Fibroblast of pulmonary artery (primary cell): ENCODE data around the gene HACL1.

Experiments
- DNase-seq: peaks from one replicate; pipeline ENCODE4 v3.0.0-alpha.2; 2010; ENCODE audit warnings: low read depth
- H3K4me3 ChIP-seq: replicated peaks from 2 replicates; pipeline ENCODE4 v1.5.1; 2011; ENCODE audit warnings: low read depth, mild to moderate bottlenecking, control low read depth, low read length, moderate library complexity
- TF ChIP-seq, protein P1 (sequence below): IDR thresholded peaks from 2 replicates; pipeline ENCODE4 v1.5.1; 2011; ENCODE audit warnings: mild to moderate bottlenecking, control low read depth, low read length, inconsistent platforms; ENCODE audit errors: missing control alignments

Gene HACL1

DNA sequence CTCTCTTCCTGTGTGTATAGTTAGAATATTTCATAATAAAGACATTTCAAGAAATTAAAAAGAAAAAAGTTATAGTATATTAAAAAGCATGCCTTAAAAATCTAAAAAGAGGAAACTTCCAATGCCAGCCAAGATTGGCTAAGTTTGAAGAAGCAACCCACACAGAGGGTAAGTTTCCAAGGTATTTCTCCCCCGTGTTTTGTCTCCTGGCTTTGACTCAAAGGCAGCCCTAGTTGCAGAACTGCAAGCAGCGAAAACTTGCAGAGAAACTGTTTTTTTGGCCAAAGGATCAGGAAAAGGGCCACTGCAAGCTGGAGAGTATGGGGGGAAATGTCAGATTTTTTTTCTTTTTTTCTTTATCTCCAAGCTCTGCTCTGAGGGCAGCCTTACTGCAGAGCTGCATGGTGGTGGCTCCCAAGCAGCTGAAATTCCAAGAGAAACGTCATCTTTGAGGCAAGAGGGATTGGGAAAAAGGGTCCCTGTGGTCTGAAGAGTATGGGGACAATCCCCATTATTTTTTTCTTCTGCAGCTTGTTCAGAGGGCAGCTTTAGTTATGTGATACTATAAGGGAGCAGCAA, 23.0 kb downstream of the HACL1 start:
- H3K4me3 ChIP-seq = no peak overlapping the region
- peak; percentile 20 for DNase-seq
- TF ChIP-seq, protein P1, sequence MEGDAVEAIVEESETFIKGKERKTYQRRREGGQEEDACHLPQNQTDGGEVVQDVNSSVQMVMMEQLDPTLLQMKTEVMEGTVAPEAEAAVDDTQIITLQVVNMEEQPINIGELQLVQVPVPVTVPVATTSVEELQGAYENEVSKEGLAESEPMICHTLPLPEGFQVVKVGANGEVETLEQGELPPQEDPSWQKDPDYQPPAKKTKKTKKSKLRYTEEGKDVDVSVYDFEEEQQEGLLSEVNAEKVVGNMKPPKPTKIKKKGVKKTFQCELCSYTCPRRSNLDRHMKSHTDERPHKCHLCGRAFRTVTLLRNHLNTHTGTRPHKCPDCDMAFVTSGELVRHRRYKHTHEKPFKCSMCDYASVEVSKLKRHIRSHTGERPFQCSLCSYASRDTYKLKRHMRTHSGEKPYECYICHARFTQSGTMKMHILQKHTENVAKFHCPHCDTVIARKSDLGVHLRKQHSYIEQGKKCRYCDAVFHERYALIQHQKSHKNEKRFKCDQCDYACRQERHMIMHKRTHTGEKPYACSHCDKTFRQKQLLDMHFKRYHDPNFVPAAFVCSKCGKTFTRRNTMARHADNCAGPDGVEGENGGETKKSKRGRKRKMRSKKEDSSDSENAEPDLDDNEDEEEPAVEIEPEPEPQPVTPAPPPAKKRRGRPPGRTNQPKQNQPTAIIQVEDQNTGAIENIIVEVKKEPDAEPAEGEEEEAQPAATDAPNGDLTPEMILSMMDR = no peak

DNA sequence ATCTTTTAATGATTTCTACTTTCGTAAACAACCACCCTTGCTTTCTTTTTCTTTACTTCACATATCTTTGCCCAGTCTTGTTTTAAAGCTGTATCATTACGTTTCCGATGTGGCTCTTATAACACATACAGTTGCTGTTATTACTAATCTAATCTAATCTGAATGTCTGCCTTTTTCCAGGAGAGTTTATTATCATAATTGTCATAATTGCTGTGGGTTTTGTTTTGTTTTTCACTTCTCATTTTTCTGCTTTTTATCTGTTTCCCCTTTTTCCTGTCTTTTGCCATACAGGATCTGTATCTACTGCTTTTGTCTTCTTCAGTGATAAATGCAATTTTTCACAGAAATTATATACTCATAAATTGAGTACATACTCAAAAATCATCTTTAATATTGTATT, 24.9 kb downstream of the HACL1 start:
- TF ChIP-seq, protein P1 = no peak
- no peak overlapping the region for H3K4me3 ChIP-seq
- DNase-seq = no peak

DNA sequence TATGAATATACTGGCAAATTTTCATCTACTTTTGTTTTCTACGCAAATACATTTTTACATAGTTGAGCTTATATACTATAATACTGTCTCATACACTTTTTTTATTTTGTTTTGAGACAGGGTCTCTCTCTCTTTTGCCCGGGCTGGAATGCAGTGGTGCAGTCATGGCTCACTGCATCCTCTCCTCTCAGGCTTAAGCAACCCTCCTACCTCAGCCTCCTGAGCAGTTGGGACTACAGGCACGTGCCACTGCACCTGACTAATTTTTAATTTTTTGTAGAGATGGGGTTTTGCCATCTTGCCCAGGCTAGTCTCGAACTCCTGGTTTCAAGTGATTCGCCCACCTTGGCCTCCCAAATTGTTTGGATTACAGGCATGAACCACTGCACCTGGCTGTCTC, 25.9 kb downstream of the HACL1 start:
- no peak overlapping the region for H3K4me3 ChIP-seq
- TF ChIP-seq, protein P1 = no peak
- no peak for DNase-seq

- TF ChIP-seq, protein P1 = no peak
- DNase-seq = no peak
- H3K4me3 ChIP-seq = no peak overlapping the region
Observed at GRCh38 chr3:15572138-15572537, 29.2 kb downstream of the HACL1 start.

GRCh38 chr3:15563190-15563589, 38.2 kb downstream of the HACL1 start:
- TF ChIP-seq, protein P1 = no peak
- no peak overlapping the region for H3K4me3 ChIP-seq
- DNase-seq = no peak

GRCh38 chr3:15562560-15562959, 38.8 kb downstream of the HACL1 start:
- H3K4me3 ChIP-seq = no peak overlapping the region
- DNase-seq = no peak
- TF ChIP-seq, protein P1 = no peak

- TF ChIP-seq, protein P1 = no peak
- H3K4me3 ChIP-seq = no peak overlapping the region
- no peak for DNase-seq
Observed at GRCh38 chr3:15558581-15558980, 42.8 kb downstream of the HACL1 start.
